Measurements from ENCODE around the gene PRICKLE2. TPM values are rescaled to one million over a fixed set of nuclear protein-coding genes. Genes with fewer than 3 reads are reported as not detected.
A peak's percentile ranks its signal among the peaks of the same experiment; 100 is the strongest.

The PRICKLE2 gene
- total RNA-seq, 1 experiment from 2014 or later, result 3.2 TPM

DNA sequence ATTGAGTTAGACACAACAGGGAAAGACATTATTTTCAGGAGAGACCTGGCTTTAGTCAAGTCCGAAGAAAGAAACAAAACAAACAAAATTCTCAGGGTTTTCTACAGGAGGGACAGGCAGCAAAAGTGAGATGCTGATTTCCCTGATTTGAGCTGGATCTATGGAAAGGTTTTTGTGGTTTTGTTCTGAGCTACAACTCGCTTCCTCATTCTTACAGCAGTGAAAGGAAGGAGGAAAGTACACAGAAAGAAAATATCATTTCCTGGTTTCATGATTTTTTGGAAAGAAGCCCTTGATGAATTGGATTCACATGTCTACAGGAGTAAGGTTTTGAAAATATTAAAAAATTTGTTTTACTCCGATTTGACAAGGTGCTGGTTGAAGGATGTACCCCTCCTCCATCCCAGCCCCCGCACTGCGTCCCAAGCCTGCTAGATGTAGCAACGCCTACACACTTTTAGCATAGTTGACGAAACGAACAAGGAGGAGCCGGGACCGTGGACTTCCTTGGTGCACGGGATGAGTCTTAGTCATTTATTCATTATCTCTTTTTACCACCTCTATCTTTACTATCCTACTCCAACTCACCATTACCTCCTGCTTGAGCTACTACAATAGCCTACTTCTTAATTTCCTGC, 10.8 kb downstream of the PRICKLE2 start:
- Histone ChIP-seq H2BK12ac (ENCODE audit: insufficient read length, low read depth, low read length) (no peak overlapping the region), H3K79me1 (ENCODE audit: insufficient read depth, low read depth, low read length, poor library complexity, severe bottlenecking) (no peaks in the 10 kb centered on the region), H3K9me3 (ENCODE audit: control insufficient read depth, low read depth, low read length) (no peaks in the 10 kb centered on the region), H2AK5ac (ENCODE audit: insufficient read length, low read length) (no peak overlapping the region), H3K14ac (ENCODE audit: insufficient read depth, low read length) (peak overlapping the region; percentile 41; the same call in 1 of the 2 replicates), H2BK15ac (ENCODE audit: low read depth, low read length) (no peak overlapping the region), H3K27me3 (ENCODE audit: insufficient read depth, low read length) (peaks cover 5% of the 10 kb centered on the region; the same call in 1 of the 2 replicates), H3K4me1 (ENCODE audit: insufficient read depth, low read length) (peaks cover 10% of the 10 kb centered on the region), H3K4ac (ENCODE audit: low read depth, low read length) (no peak overlapping the region), H2AFZ (ENCODE audit: low read length) (no peak overlapping the region), H3K4me2 (ENCODE audit: insufficient read depth, insufficient read length, low read length) (no peak overlapping the region), H4K5ac (ENCODE audit: insufficient read length, low read depth, low read length) (no peak overlapping the region), H3K27ac (ENCODE audit: insufficient read length, low read depth, low read length) (no peak overlapping the region), H2BK5ac (ENCODE audit: insufficient read length, low read length) (no peak overlapping the region), H3K56ac (ENCODE audit: insufficient read length, low read depth, low read length) (no peak overlapping the region), H4K8ac (replicated peaks; ENCODE audit: insufficient read length, low read depth, low read length) (no peak overlapping the region), H2BK120ac (ENCODE audit: low read depth, low read length, poor library complexity, severe bottlenecking) (no peak overlapping the region), H4K20me1 (ENCODE audit: control insufficient read depth, insufficient read depth, insufficient read length) (no peaks in the 10 kb centered on the region), H4K91ac (ENCODE audit: insufficient read length, low read depth, low read length) (no peak overlapping the region), H3K23ac (ENCODE audit: insufficient read length, low read depth, low read length) (no peak overlapping the region), H3K79me2 (ENCODE audit: insufficient read depth, low read length) (no peaks in the 10 kb centered on the region), H2BK20ac (ENCODE audit: low read depth, low read length, poor library complexity, severe bottlenecking) (no peak overlapping the region), H3K9ac (ENCODE audit: extremely low read depth, insufficient read length, low read length) (no peak overlapping the region), H3K23me2 (ENCODE audit: insufficient read length, low read depth, low read length, poor library complexity, severe bottlenecking) (no peaks in the 10 kb centered on the region), H3K18ac (ENCODE audit: insufficient read length, low read depth, low read length) (no peak overlapping the region), H3T11ph (ENCODE audit: low read length) (no peak overlapping the region)
- Mint-ChIP-seq H3K4me1 (peaks cover 44 to 49% of the 10 kb centered on the region in 2 experiments), H3K27ac (no peak overlapping the region; a peak in 1 of 7 replicates), H3K27me3 (ENCODE audit: low read depth) (peaks cover 36% of the 10 kb centered on the region), H3K4me3 (no peak overlapping the region), H3K9me3 (no peaks in the 10 kb centered on the region), H3K36me3 (ENCODE audit: insufficient read depth in 1 of 3, low read depth in 3 of 3) (no peaks in the 10 kb centered on the region)
- TF ChIP-seq, protein P1, sequence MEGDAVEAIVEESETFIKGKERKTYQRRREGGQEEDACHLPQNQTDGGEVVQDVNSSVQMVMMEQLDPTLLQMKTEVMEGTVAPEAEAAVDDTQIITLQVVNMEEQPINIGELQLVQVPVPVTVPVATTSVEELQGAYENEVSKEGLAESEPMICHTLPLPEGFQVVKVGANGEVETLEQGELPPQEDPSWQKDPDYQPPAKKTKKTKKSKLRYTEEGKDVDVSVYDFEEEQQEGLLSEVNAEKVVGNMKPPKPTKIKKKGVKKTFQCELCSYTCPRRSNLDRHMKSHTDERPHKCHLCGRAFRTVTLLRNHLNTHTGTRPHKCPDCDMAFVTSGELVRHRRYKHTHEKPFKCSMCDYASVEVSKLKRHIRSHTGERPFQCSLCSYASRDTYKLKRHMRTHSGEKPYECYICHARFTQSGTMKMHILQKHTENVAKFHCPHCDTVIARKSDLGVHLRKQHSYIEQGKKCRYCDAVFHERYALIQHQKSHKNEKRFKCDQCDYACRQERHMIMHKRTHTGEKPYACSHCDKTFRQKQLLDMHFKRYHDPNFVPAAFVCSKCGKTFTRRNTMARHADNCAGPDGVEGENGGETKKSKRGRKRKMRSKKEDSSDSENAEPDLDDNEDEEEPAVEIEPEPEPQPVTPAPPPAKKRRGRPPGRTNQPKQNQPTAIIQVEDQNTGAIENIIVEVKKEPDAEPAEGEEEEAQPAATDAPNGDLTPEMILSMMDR (conservative IDR thresholded peaks at IDR 0.05), result no peak
- WGBS (ENCODE audit: extremely low coverage, insufficient read length, low lambda C conversion rate), result no CpG with 5 or more reads among the region's 11 CpGs
- no peak for DNase-seq
